ENCODE results near the gene ACACA.
A peak's percentile ranks its signal among the peaks of the same experiment; 100 is the strongest.

Gene ACACA

GRCh38 chr17:37174205-37174604 is 232.4 kb downstream of the ACACA start:
- 0 out of 2 replicates have a peak, but pooled peaks cover 2% of the 10 kb centered on the region for H3K4me1 ChIP-seq (ENCODE audit: control insufficient read depth, insufficient read depth, low read length)
- POLR2A ChIA-PET = no interaction called here
- CTCF ChIA-PET = interaction anchor here (0.8 to 1.6 kb wide), 2 partner anchors 27 to 45 kb away, joined by 3 to 4 read pairs; no protein-coding TSS in a partner anchor
- TF ChIP-seq OVOL3 (tag by site-specific recombination; IDR thresholded peaks at IDR 0.05) (no peak), ZNF654 (tag by site-specific recombination; IDR thresholded peaks at IDR 0.05; ENCODE audit: low read depth) (peak; percentile 38)
- no peak overlapping the region for H3K27ac ChIP-seq (ENCODE audit: extremely low read depth, low read depth, low read length)
- peaks cover 11 to 28% of the 10 kb centered on the region in 2 experiments for H3K36me3 ChIP-seq (ENCODE audit: control insufficient read depth in 2 of 2, insufficient read depth in 1 of 2, low read length in 2 of 2)
- H3K4me3 ChIP-seq (ENCODE audit: low read depth, low read length) = no peak overlapping the region
- H3K9me3 ChIP-seq (ENCODE audit: control insufficient read depth, insufficient read depth, low read depth, low read length) = no peaks in the 10 kb centered on the region

DNA sequence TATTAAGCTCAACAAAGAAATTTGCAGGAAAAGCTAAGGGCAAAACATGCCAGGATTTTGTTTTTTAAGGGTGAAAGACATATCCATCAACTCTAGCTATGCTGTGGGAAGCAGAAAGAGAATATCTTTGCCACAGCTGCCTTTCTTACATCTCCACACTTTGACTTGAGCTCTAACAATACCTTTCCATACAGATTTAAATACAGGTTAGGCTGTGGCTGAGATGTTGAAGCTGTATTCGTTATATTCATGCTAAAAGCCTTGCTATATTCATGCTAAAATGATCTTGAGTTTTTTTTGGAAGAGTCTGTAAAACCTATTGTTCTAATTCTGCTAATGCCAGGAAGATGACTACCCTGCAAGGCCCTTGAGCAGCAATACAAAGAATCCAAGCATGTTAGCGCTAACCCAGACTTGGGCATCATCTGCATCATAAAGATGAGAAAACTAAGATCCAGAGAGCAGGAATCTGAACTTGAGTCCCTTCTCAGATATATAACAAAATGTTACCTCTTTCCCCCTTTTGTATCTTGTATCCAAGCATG is 235.7 kb downstream of the ACACA start:
- Histone ChIP-seq H3K27ac (ENCODE audit: extremely low read depth, low read depth, low read length) (no peak overlapping the region), H3K4me1 (ENCODE audit: control insufficient read depth, insufficient read depth, low read length) (peaks cover 5% of the 10 kb centered on the region; the same call in 1 of the 2 replicates), H3K9me3 (ENCODE audit: control insufficient read depth, insufficient read depth, low read depth, low read length) (no peaks in the 10 kb centered on the region), H3K4me3 (ENCODE audit: low read depth, low read length) (no peak overlapping the region), H3K36me3 (ENCODE audit: control insufficient read depth in 2 of 2, insufficient read depth in 1 of 2, low read length in 2 of 2) (peaks cover 3 to 6% of the 10 kb centered on the region in 2 experiments)
- TF ChIP-seq, protein P1, sequence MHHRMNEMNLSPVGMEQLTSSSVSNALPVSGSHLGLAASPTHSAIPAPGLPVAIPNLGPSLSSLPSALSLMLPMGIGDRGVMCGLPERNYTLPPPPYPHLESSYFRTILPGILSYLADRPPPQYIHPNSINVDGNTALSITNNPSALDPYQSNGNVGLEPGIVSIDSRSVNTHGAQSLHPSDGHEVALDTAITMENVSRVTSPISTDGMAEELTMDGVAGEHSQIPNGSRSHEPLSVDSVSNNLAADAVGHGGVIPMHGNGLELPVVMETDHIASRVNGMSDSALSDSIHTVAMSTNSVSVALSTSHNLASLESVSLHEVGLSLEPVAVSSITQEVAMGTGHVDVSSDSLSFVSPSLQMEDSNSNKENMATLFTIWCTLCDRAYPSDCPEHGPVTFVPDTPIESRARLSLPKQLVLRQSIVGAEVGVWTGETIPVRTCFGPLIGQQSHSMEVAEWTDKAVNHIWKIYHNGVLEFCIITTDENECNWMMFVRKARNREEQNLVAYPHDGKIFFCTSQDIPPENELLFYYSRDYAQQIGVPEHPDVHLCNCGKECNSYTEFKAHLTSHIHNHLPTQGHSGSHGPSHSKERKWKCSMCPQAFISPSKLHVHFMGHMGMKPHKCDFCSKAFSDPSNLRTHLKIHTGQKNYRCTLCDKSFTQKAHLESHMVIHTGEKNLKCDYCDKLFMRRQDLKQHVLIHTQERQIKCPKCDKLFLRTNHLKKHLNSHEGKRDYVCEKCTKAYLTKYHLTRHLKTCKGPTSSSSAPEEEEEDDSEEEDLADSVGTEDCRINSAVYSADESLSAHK (tag by site-specific recombination; IDR thresholded peaks at IDR 0.05) = no peak
- TF ChIP-seq, protein P2, sequence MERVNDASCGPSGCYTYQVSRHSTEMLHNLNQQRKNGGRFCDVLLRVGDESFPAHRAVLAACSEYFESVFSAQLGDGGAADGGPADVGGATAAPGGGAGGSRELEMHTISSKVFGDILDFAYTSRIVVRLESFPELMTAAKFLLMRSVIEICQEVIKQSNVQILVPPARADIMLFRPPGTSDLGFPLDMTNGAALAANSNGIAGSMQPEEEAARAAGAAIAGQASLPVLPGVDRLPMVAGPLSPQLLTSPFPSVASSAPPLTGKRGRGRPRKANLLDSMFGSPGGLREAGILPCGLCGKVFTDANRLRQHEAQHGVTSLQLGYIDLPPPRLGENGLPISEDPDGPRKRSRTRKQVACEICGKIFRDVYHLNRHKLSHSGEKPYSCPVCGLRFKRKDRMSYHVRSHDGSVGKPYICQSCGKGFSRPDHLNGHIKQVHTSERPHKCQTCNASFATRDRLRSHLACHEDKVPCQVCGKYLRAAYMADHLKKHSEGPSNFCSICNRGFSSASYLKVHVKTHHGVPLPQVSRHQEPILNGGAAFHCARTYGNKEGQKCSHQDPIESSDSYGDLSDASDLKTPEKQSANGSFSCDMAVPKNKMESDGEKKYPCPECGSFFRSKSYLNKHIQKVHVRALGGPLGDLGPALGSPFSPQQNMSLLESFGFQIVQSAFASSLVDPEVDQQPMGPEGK (tag by site-specific recombination; IDR thresholded peaks at IDR 0.05) = no peak
- TF ChIP-seq MZF1 (tag by site-specific recombination; IDR thresholded peaks at IDR 0.05; ENCODE audit: borderline replicate concordance) (no peak), ZNF132 (tag by site-specific recombination; IDR thresholded peaks at IDR 0.05; ENCODE audit: borderline replicate concordance) (no peak), ZNF324 (tag by site-specific recombination; IDR thresholded peaks at IDR 0.05) (no peak), ZNF610 (tag by site-specific recombination; IDR thresholded peaks at IDR 0.05; ENCODE audit: borderline replicate concordance) (no peak), ZNF623 (tag by site-specific recombination; IDR thresholded peaks at IDR 0.05) (no peak), KLF7 (tag by site-specific recombination; IDR thresholded peaks at IDR 0.05; ENCODE audit: borderline replicate concordance) (no peak), ZNF600 (tag by site-specific recombination; IDR thresholded peaks at IDR 0.05) (no peak), BCL6B (tag by site-specific recombination; IDR thresholded peaks at IDR 0.05) (no peak), ZNF184 (tag by site-specific recombination; IDR thresholded peaks at IDR 0.05) (no peak), ZNF391 (tag by site-specific recombination; IDR thresholded peaks at IDR 0.05; ENCODE audit: borderline replicate concordance, low read depth) (no peak), ZNF658 (tag by site-specific recombination; IDR thresholded peaks at IDR 0.05) (no peak), ELK4 (IDR thresholded peaks at IDR 0.05; ENCODE audit: borderline replicate concordance, low read depth, low read length) (no peak), ZNF76 (tag by site-specific recombination; IDR thresholded peaks at IDR 0.05; ENCODE audit: borderline replicate concordance, low read depth) (no peak)
- ChIA-PET CTCF (interaction anchor here (1.0 kb wide), 1 partner anchor 123 kb away, joined by 3 read pairs; no protein-coding TSS in a partner anchor), POLR2A (no interaction called here)

Measured in HEK293 (cell line).